ENCODE data around the gene ZNF275. TPM values are rescaled to one million over a fixed set of nuclear protein-coding genes. Genes with fewer than 3 reads are reported as not detected.

ZNF275 gene
- total RNA-seq, 1 donor from 2014 or later = 14.8 TPM

DNA sequence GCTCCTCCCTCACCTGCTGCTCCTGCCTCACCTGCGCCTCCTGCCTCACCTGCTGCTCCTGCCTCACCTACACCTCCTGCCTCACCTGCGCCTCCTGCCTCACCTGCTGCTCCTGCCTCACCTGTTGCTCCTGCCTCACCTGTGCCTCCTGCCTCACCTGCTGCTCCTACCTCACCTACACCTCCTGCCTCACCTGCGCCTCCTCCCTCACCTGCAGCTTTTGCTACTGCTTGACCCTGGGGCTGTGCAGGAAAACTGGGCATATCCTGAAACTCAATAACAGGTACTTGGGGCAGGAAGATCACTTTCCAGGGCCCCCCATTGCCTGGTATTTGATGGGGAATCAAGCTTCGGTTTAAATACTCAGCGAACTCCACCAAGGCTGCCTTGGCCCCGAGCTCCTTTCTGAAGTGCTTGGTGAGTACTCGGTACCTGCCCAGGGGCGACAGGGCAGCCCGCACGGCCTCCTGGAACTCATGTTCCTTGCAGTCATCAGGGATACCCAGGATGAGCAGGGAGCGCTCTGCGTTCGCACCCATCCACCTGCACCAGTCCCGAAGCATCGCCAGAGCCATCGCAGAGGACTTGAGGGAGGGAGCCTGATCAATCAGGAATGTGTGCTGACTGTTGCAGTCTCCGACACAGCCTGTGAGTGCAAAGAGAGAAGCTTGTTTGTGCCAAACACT, 64.5 kb downstream of the ZNF275 start:
- Histone ChIP-seq H3K4me3 (ENCODE audit: insufficient read depth, low read depth, low read length) (no peak overlapping the region), H3K4me2 (ENCODE audit: low read length) (no peak overlapping the region), H3K9ac (ENCODE audit: low read length) (no peak overlapping the region), H3K36me3 (ENCODE audit: insufficient read depth, low read length) (no peaks in the 10 kb centered on the region), H4K20me1 (ENCODE audit: insufficient read depth, low read length) (no peaks in the 10 kb centered on the region), H3K27me3 (ENCODE audit: insufficient read depth, low read length) (no peaks in the 10 kb centered on the region), H3K9me3 (ENCODE audit: insufficient read depth, low read depth, low read length) (no peaks in the 10 kb centered on the region), H3K4me1 (ENCODE audit: insufficient read depth, low read length) (no peaks in the 10 kb centered on the region), H3K27ac (ENCODE audit: low read depth, low read length) (no peak overlapping the region), H2AFZ (ENCODE audit: low read depth, low read length) (no peak overlapping the region), H3K79me2 (ENCODE audit: insufficient read depth, low read length) (no peaks in the 10 kb centered on the region)
- no peak for TF ChIP-seq EZH2 (IDR thresholded peaks at IDR 0.05; ENCODE audit: insufficient read depth, low read length)
- TF ChIP-seq, protein P1, sequence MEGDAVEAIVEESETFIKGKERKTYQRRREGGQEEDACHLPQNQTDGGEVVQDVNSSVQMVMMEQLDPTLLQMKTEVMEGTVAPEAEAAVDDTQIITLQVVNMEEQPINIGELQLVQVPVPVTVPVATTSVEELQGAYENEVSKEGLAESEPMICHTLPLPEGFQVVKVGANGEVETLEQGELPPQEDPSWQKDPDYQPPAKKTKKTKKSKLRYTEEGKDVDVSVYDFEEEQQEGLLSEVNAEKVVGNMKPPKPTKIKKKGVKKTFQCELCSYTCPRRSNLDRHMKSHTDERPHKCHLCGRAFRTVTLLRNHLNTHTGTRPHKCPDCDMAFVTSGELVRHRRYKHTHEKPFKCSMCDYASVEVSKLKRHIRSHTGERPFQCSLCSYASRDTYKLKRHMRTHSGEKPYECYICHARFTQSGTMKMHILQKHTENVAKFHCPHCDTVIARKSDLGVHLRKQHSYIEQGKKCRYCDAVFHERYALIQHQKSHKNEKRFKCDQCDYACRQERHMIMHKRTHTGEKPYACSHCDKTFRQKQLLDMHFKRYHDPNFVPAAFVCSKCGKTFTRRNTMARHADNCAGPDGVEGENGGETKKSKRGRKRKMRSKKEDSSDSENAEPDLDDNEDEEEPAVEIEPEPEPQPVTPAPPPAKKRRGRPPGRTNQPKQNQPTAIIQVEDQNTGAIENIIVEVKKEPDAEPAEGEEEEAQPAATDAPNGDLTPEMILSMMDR (IDR thresholded peaks at IDR 0.05; ENCODE audit: insufficient read depth, low read depth, low read length) = no peak
- H3K9me3 Mint-ChIP-seq (ENCODE audit: unreplicated experiment) = peaks cover 6% of the 10 kb centered on the region
- FAIRE-seq (no peak), DNase-seq (ENCODE audit: low read depth) (no peak)
- H3K4me3 Mint-ChIP-seq (ENCODE audit: unreplicated experiment) = no peak overlapping the region
- no peak overlapping the region for H3K27ac Mint-ChIP-seq (ENCODE audit: unreplicated experiment)
- H3K4me1 Mint-ChIP-seq (ENCODE audit: low read depth, unreplicated experiment) = no peaks in the 10 kb centered on the region
- H3K36me3 Mint-ChIP-seq (ENCODE audit: low read depth, unreplicated experiment) = no peaks in the 10 kb centered on the region
- peaks cover 20% of the 10 kb centered on the region for H3K27me3 Mint-ChIP-seq (ENCODE audit: low read depth, unreplicated experiment)

- H3K4me1 Mint-ChIP-seq (ENCODE audit: low read depth, unreplicated experiment) = no peaks in the 10 kb centered on the region
- no peak for TF ChIP-seq EZH2 (IDR thresholded peaks at IDR 0.05; ENCODE audit: insufficient read depth, low read length)
- TF ChIP-seq, protein P1 (IDR thresholded peaks at IDR 0.05; ENCODE audit: insufficient read depth, low read depth, low read length) = peak; percentile 37
- H3K27ac Mint-ChIP-seq (ENCODE audit: unreplicated experiment) = no peak overlapping the region
- Histone ChIP-seq H4K20me1 (ENCODE audit: insufficient read depth, low read length) (no peaks in the 10 kb centered on the region), H3K4me3 (ENCODE audit: insufficient read depth, low read depth, low read length) (no peak overlapping the region), H3K4me1 (ENCODE audit: insufficient read depth, low read length) (no peaks in the 10 kb centered on the region), H3K27ac (ENCODE audit: low read depth, low read length) (no peak overlapping the region), H3K9me3 (ENCODE audit: insufficient read depth, low read depth, low read length) (no peaks in the 10 kb centered on the region), H3K36me3 (ENCODE audit: insufficient read depth, low read length) (no peaks in the 10 kb centered on the region), H3K9ac (ENCODE audit: low read length) (no peak overlapping the region), H3K4me2 (ENCODE audit: low read length) (no peak overlapping the region), H3K79me2 (ENCODE audit: insufficient read depth, low read length) (no peaks in the 10 kb centered on the region), H2AFZ (ENCODE audit: low read depth, low read length) (no peak overlapping the region), H3K27me3 (ENCODE audit: insufficient read depth, low read length) (no peaks in the 10 kb centered on the region)
- DNase-seq (ENCODE audit: low read depth) (no peak), FAIRE-seq (peak; percentile 5)
- no peak overlapping the region for H3K4me3 Mint-ChIP-seq (ENCODE audit: unreplicated experiment)
- H3K27me3 Mint-ChIP-seq (ENCODE audit: low read depth, unreplicated experiment) = peaks cover 17% of the 10 kb centered on the region
- H3K9me3 Mint-ChIP-seq (ENCODE audit: unreplicated experiment) = peaks cover 6% of the 10 kb centered on the region
- no peaks in the 10 kb centered on the region for H3K36me3 Mint-ChIP-seq (ENCODE audit: low read depth, unreplicated experiment)
Observed at GRCh38 chrX:153400146-153401132, 66.5 kb downstream of the ZNF275 start.

Data from astrocyte (in vitro differentiated cells and primary cell).